Measurements from ENCODE around the gene MYH13.

The MYH13 gene

DNA sequence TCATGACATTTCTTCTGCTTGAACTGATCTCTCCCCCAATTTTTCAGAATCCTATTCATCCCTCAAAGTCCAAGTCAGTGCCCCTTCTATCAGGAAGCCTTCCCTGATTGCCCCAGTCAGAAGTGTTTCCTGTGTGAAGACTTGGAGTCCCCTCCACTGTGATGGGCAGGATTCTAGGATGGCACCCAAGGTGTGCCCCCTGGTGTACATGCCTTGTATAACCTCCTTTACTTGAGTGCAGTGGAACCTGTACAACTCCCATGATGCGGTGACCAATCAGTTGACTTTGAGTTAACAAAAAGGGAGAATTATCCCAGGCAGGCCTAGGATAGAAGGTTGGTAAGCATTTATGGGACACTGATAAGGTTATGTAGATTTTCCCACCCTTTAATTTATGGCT, 23.4 kb downstream of the MYH13 start:
- FAIRE-seq (no peak), DNase-seq (ENCODE audit: low spot score) (peak; percentile 14)

- DNase-seq (ENCODE audit: low spot score) (no peak), FAIRE-seq (no peak)
These were observed 28.0 kb downstream of the MYH13 start for GRCh38 chr17:10344816-10345215.

DNA sequence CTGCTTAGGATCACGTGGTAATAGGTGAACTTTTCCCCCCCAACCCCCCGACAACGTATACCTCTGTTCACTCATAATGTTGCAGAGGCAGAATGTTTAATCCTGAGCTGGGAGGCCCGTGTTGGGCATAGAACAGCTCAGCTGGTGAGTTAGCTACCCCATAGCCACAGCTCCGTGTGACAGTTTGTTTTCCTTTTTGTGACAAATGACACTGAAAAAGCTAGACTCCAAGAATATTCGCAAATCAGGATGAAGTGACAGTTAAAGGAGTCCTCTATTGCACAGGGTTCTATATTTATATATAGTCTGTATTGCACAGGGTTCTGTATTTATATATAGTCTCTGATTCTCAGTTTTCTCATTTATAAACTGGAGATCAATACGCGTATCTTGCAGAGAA, 33.8 kb downstream of the MYH13 start:
- FAIRE-seq, result no peak
- DNase-seq (ENCODE audit: low spot score), result no peak

DNA sequence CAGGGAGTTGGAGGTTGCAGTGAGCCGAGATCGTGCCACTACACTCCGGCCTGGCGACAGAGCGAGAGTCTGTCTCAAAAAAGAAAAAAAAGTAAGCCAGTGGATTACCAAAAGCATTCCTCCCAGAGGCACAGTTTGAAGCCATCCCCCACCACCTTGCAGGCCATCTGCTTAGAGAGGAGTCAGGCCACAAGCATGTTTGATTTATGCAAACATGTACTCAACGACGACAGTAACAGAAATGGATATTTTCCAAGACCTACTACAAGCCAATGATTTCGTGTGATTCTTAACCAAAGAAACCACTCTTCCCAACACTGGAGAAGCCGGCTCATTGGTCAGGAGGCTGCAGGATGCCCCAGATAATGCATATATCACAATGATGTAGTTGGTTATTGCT, 34.8 kb downstream of the MYH13 start:
- no peak for DNase-seq (ENCODE audit: low spot score)

GRCh38 chr17:10337136-10337535, 35.7 kb downstream of the MYH13 start:
- DNase-seq (ENCODE audit: low spot score) (no peak), FAIRE-seq (no peak)

More for the DNA sequence above, 34.8 kb downstream of the MYH13 start:
- no peak for FAIRE-seq

DNA sequence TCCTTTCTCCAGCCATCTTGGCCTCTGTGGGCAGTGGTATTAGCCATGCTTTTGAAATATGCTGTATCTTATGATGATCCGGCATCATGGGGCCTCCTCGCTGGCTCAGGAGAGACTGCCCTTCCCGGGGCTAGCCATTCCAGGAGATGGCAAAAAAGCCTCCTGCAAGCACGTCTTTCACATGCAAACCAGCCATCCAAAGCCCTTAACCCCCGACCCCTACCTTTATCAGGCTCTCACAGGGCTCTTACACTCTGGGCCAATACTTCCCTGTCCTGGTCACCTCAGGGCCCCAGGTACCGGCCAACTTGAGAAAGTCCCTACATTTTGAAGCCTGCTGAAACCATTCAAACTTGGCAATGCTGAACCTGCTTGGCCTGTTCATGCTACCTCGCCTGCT, 36.4 kb downstream of the MYH13 start:
- no peak for FAIRE-seq
- no peak for DNase-seq (ENCODE audit: low spot score)

GRCh38 chr17:10332515-10332914, 40.3 kb downstream of the MYH13 start:
- no peak for DNase-seq (ENCODE audit: low spot score)

GRCh38 chr17:10328971-10329923, 43.6 kb downstream of the MYH13 start:
- FAIRE-seq, result no peak

More at GRCh38 chr17:10332515-10332914, 40.3 kb downstream of the MYH13 start:
- FAIRE-seq, result no peak

GRCh38 chr17:10328206-10328605, 44.6 kb downstream of the MYH13 start:
- FAIRE-seq, result no peak
- no peak for DNase-seq (ENCODE audit: low spot score)

More at GRCh38 chr17:10328971-10329923, 43.6 kb downstream of the MYH13 start:
- DNase-seq (ENCODE audit: low spot score), result no peak

GRCh38 chr17:10327640-10328039, 45.2 kb downstream of the MYH13 start:
- peak; percentile 68 for DNase-seq (ENCODE audit: low spot score)
- FAIRE-seq, result no peak

DNA sequence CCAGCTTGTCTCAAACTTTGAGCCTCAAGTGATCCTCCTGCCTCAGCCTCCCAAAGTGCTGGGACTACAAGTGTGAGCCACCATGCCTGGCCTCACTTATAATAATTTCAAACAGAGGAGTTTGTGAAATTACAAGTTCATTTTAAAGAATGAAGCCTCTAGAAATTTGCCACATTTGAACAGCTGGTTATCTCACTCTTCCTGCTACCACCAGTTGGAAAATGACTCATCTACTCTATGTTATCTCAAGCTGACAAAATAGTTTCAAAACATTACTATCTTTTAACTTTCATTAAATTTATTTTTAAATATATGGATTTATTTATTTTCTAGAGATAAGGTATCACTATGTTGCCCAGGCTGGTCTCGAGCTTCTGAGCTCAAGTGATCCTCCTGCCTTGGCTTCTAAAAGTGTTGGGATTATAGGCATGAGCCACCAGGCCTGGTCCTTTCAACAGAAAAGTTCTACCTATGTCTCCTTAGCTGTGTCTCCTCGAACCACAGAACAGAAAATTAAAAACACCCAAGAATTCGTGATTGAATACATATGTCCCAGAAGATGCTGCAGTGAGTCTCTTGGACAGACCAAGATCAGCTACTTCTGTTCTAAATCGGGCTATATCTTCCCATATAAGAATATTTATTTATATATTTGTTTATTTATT, 47.6 kb downstream of the MYH13 start:
- FAIRE-seq, result no peak
- no peak for DNase-seq (ENCODE audit: low spot score)

GRCh38 chr17:10323812-10324610, 48.8 kb downstream of the MYH13 start:
- no peak for FAIRE-seq
- no peak for DNase-seq (ENCODE audit: low spot score)

- DNase-seq (ENCODE audit: low spot score), result no peak
- no peak for FAIRE-seq
These were observed 54.3 kb downstream of the MYH13 start for GRCh38 chr17:10318535-10318934.

- DNase-seq (ENCODE audit: low spot score), result no peak
- no peak for FAIRE-seq
These were observed 55.3 kb downstream of the MYH13 start for GRCh38 chr17:10317543-10317834.

- FAIRE-seq (no peak), DNase-seq (ENCODE audit: low spot score) (peak; percentile 58)
These were observed 55.8 kb downstream of the MYH13 start for GRCh38 chr17:10316801-10317542.

- no peak for DNase-seq (ENCODE audit: low spot score)
- FAIRE-seq, result no peak
These were observed 58.5 kb downstream of the MYH13 start for GRCh38 chr17:10314329-10314728.

GRCh38 chr17:10313037-10313672, 59.7 kb downstream of the MYH13 start:
- DNase-seq (ENCODE audit: low spot score) (no peak), FAIRE-seq (no peak)

GRCh38 chr17:10311131-10311530, 61.7 kb downstream of the MYH13 start:
- DNase-seq (ENCODE audit: low spot score) (no peak), FAIRE-seq (no peak)

- DNase-seq (ENCODE audit: low spot score) (no peak), FAIRE-seq (no peak)
These were observed 63.5 kb downstream of the MYH13 start for GRCh38 chr17:10309003-10309974.

- no peak for FAIRE-seq
- no peak for DNase-seq (ENCODE audit: low spot score)
These were observed 66.2 kb downstream of the MYH13 start for GRCh38 chr17:10306585-10306984.
